ENCODE data around the gene LDLRAD4.

DNA sequence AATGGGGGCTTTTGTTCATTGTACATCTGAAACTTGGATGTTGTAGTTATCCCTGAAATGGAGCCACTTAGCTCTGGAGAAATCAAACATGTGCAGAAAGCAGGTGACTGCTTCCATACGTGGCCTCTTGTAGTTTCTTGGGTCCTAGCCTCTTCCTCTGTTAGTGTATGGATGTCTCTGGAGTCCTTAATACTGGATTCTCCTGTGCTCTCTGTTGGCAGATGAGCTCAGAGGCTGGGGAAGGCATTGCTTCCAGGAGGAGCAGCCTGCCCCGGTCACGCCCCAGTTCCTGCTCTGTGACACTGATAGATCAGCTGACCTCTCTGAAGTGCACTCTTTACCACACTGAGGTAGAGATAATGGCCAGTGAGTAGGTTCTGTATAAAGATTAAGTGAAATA is 176.2 kb downstream of the LDLRAD4 start:
- TF ChIP-seq EP300 (IDR thresholded peaks at IDR 0.05; ENCODE audit: borderline replicate concordance) (no peak), CREB1 (IDR thresholded peaks at IDR 0.05; ENCODE audit: low read depth) (no peak), CEBPB (IDR thresholded peaks at IDR 0.05) (no peak), RAD21 (IDR thresholded peaks at IDR 0.05; ENCODE audit: low read depth) (no peak), YY1 (IDR thresholded peaks at IDR 0.05; ENCODE audit: low read depth) (no peak)
- TF ChIP-seq, protein P1, sequence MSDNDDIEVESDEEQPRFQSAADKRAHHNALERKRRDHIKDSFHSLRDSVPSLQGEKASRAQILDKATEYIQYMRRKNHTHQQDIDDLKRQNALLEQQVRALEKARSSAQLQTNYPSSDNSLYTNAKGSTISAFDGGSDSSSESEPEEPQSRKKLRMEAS (IDR thresholded peaks at IDR 0.05): no peak
- TF ChIP-seq, protein P2, sequence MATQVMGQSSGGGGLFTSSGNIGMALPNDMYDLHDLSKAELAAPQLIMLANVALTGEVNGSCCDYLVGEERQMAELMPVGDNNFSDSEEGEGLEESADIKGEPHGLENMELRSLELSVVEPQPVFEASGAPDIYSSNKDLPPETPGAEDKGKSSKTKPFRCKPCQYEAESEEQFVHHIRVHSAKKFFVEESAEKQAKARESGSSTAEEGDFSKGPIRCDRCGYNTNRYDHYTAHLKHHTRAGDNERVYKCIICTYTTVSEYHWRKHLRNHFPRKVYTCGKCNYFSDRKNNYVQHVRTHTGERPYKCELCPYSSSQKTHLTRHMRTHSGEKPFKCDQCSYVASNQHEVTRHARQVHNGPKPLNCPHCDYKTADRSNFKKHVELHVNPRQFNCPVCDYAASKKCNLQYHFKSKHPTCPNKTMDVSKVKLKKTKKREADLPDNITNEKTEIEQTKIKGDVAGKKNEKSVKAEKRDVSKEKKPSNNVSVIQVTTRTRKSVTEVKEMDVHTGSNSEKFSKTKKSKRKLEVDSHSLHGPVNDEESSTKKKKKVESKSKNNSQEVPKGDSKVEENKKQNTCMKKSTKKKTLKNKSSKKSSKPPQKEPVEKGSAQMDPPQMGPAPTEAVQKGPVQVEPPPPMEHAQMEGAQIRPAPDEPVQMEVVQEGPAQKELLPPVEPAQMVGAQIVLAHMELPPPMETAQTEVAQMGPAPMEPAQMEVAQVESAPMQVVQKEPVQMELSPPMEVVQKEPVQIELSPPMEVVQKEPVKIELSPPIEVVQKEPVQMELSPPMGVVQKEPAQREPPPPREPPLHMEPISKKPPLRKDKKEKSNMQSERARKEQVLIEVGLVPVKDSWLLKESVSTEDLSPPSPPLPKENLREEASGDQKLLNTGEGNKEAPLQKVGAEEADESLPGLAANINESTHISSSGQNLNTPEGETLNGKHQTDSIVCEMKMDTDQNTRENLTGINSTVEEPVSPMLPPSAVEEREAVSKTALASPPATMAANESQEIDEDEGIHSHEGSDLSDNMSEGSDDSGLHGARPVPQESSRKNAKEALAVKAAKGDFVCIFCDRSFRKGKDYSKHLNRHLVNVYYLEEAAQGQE (IDR thresholded peaks at IDR 0.05; ENCODE audit: low read depth): no peak
